Non-pigmented ciliary epithelial cell (primary cell): ENCODE results near the gene OR7C2.
"Not testable (repeated sequence)": the region's sequence is repeated elsewhere in the genome, so short reads cannot be mapped to it uniquely, and the experiment has no call there.

ENCODE experiments used
- DNase-seq: peaks from one replicate; pipeline ENCODE4 v3.0.0-alpha.2; 2010; ENCODE audit warnings: low read depth

The OR7C2 gene

DNA sequence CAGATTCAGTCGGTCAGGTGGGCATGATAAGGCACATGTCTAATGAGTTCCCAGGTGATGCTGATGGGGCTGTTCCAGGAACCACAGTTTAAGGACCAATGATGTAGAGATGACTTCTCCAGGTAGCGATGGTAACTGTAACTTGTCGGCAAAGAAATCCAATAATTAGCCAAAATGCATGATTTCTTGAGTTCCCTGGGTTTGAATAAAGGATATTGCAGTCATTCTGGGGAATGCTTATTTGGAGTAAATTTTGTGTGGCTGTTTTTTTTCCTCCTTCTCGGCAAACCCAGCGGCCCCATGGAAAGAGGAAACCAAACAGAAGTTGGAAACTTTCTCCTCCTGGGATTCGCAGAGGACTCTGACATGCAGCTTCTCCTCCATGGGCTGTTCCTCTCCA lies at the start of gene OR7C2:
Gene OR7C2, plus strand, starts transcription at position 301 of the 400 bp plus-strand sequence. Its CDS starts 0 bp downstream, at position 301.
- DNase-seq = no peak

DNA sequence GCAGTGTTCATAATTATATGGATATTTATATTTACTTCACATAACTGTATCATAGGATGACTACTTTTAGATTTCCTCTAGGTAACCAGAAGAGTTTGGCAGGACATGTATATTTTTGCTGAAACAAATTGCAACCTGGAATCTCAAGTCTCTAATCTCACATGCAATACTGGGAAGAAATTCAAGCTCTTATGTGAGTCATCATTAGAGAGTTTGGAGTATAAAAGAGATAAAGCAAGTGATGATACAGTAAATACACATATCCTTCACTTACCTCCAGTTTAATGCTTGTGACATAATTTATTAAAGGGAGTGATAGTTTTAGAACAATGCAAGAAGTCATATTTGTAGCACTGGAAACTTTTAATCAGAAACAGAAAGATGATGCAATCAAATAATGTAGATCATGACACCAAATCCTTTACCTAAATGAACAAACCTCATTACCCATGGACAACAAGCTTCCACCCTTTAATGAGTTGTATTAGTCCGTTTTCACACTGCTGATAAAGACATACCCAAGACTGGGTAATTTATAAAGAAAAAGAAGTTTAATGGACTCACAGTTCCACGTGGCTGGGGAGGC lies 39.5 kb upstream of the OR7C2 start:
- DNase-seq = no peak

DNA sequence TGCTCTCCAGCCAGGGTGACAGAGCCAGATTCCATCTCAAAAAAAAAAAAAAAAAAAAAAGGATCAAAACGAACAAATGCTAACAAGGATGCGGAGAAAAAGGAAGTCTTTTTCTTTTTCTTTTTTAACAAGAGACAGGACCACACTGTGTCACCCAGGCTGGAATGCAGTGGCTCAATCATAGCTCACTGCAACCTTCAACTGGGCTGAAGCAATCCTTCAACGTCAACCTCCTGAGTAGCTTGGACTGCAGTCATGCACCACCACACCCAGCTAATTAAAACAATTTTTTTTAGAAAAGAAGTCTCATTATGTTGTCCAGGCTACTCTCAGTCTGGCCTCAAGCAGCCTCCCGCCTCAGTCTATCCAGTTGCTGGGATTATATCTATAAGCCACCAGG lies 34.6 kb upstream of the OR7C2 start:
- DNase-seq = no peak

DNA sequence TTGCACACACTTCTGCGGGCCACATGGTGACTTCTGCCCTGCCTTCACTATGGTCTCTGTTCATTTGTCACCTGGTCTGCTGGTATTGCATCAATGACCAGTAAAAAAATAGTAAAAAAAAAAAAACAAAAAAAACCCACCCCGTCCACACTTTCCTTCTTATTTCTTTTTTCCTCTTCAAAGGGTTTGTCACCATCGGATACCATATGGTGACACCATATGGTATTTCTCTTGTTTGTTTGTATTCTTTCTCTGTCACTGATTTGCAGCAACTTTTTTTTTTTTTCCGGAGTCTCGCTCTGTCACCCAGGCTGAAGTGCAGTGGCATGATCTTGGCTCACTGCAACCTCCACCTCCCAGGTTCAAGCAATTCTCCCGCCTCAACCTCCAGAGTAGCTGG lies 26.2 kb upstream of the OR7C2 start:
- DNase-seq = no peak

DNA sequence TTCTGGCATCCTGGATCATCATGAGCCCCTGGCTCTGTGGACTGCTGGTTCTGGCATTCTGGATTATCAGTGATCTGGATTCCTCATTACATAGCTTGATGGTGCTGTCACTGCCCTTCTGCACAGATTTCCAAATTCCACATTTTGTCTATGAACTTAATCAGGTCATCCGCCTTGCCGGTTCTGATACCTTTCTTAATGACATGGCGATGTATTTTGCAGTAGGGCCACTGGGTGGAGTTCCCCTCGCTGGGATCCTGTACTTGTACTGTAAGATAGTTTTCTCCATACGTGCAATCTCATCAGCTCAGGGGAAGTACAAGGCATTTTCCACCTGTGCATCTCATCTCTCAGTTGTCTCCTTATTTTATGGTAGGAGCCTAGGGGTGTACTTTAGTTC lies 24.4 kb upstream of the OR7C2 start:
- DNase-seq = no peak

DNA sequence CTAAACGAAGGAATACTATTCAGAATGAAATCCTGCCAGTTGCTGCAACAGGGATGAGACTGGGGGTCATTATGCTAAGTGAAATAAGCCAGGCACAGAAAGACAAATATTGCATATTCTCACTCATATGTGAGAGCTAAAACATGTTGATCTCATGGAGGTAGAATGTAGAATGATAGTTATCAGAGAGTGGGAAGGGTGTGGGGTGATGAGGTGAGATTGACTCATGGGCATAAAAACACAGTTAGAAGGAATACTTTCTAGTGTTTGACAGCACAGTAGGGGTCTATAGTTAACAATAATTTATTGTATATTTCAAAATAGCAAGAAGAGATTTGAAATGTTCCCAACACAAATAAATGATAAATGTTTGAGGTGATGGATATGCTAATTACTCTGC lies 7.8 kb upstream of the OR7C2 start:
- no peak for DNase-seq

DNA sequence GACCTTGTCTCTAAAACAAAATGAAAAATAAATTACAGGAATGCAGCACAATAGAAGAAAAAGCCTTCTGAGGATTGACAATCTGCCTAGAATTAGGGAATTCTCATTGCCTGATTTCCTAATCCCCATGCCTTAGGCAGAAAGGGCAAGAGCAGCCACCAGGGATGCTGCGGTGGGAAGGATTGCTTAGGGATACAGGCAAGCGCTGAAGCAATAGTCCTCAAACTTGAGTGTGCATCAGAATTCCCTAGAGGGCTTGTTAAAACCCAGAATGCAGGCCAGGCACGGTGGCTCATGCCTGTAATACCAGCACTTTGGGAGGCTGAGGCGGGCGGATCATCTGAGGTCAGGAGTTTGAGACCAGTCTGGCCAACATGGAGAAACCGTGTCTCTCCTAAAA lies 1.0 kb upstream of the OR7C2 start:
- DNase-seq = no peak

DNA sequence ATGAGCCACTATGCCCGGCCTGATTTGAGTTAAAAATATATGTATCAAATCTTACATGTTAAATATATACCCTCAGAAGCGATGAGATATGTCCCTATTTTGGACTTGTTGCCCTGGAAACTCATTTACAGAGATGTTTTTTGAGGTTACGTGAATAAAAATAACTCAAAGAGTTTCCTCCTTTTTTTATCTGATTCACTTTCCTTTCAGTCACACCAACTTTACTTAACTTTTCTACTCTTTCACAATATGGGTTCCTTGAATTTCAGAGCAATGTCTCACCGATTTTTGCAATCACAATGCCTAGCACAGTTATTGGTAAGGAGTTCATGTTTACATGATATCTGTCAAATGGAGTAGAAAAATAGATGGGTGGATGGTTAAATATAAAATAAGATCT lies 2.3 kb downstream of the OR7C2 start:
- no peak for DNase-seq

DNA sequence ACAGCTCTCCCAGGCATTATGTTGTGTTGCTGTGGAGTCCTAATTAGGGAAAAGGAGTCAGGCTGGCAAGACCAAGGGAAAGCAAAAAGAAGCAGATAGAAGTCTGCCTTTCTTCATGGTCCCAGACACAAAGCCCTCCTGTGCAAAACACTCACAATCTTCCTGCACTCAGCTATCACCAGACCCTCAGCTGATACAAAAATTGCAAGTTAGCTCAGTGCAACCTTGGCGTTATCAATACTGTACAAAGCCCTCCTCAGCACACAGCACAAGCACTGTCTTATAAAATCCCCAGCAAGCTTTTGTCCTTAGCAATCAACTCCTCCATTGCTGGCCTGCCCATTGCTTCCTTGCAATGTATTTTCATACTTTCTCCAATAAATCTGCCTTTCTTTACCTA lies 3.2 kb downstream of the OR7C2 start:
- no peak for DNase-seq

DNA sequence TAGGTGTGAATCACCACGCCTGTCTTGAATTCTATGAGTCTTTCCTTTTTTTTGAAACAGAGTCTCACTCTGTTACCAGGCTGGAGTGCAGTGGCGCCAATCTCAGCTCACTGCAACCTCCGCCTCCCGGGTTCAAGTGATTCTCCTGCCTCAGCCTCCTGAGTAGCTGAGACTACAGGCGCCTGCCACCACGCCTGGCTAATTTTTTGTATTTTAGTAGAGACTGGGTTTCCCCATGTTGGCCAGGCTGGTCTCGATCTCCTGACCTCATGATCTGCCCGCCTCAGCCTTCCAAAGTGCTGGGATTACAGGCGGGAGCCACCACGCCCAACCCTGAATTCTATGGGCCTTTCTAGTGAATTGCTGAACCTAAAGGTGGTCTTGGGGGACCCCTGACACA lies 8.1 kb downstream of the OR7C2 start:
- not testable (repeated sequence) for DNase-seq

DNA sequence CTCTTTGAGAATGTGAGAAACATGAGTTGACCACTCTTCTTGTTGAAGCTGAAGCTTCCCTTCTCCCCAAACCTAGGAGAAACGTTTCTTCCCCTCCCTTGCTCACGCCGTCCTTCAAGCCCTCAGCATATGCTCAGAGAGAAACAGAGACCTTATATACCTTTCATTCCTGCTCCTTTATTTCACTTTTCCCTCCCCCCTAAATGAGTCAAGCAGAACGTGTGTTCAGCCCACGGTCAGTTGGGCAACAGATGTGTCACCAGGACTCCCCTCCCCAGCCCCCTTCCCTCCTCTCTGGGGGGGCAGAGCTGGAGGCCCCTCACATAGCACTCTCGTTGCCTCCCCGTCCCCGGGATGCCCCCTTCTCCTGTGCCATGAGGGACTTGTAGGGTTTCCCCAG lies 8.6 kb downstream of the OR7C2 start:
- DNase-seq = no peak

DNA sequence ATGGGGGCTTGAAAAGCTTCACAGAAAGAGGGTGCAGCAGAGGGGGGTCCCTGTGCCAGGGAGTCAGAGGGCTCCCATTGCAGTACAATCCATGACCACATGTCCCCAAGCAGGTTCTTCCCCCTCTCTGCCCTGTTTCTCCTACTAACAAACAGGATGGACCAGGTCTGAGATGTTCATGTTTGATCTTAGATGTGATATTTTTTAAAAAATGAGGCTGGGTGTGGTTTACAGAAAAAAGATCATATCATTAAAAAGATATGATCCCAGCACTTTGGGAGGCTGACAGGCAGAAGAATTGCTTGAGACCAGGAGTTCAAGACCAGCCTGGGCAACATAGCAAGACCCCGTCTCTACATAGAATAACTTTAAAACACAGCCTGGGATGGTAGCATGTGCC lies 9.1 kb downstream of the OR7C2 start:
- no peak for DNase-seq

DNA sequence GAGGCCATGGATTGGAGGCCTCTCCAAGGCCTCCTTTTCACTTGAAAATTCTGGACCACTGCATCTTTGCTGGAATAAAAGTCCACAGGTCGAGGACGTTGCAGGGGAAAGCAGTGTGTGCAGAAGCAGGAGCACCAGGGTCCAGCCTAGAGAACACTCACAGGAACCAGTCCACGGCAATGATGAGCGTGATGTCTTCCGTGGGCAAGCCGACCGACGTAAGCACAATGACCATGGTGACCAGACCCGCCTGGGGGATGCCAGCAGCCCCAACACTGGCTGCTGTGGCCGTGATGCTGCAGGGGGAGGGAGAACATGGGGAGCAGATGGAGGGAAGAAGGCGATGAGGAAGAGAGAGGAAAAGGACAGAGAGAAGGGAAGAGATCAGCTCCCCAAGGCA lies 11.5 kb downstream of the OR7C2 start:
- no peak for DNase-seq

DNA sequence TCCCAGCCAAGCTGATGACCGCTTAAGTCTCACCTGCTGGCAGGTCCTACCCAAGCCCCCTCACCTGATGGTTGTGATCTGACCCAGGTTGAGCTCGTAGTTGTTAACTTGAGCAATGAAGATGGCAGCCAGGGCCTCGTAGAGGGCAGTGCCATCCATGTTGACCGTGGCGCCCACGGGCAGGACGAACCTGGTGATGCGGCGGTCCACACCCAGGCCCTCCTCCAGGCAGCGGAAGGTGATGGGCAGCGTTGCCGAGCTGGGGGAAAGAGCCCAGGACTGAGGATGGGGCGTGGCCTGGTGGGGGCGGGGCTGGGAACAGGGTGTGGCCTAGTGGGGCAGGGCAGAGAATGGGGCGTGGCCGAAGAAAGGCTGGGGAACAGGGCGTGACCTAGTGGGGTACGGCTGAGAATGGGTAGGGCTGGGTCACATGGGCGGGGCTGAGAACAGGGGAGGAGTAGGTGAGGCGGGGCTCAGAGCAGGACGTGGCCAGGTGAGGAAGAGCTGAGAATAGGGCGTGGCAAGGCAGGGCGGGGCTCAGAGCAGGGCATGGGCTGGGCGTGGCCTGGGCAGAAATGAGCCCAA lies 12.9 kb downstream of the OR7C2 start:
- DNase-seq = no peak

DNA sequence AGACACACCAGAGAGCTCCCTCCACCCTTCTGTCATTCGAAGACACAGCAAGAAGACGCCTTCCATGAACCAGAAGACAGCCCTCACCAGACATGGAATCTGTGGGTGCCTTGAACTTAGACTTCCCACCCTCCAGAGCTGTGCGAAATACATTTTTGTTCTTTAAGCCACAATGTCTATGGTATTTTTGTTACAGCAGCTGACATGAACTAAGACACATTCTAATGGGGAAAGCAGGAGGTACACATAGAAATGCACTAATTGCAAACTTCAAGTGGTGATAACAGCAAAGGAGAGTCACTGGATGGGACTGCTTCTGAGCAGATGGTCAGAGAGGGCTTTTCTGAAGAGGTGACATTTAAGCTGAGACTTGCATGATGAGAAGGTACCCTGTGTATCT lies 16.2 kb downstream of the OR7C2 start:
- no peak for DNase-seq

DNA sequence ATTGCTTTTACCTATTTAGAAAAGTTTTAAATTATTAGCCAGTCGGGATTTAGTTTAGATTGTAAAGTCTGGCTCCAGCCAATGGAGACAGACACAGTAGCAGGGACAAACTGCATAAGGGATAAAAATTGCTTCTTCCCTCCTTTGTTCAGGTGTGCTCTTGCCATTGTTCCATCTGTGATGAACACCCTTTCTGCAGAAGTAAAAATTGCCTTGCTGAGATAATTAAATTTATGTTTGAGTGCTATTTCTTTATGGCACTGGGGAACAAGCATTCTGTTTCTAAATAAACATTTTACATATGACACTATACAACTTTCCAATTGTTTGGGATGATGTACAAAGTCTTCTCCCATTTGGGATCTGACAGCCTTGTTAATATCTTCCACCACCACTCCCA lies 18.0 kb downstream of the OR7C2 start:
- DNase-seq = no peak

DNA sequence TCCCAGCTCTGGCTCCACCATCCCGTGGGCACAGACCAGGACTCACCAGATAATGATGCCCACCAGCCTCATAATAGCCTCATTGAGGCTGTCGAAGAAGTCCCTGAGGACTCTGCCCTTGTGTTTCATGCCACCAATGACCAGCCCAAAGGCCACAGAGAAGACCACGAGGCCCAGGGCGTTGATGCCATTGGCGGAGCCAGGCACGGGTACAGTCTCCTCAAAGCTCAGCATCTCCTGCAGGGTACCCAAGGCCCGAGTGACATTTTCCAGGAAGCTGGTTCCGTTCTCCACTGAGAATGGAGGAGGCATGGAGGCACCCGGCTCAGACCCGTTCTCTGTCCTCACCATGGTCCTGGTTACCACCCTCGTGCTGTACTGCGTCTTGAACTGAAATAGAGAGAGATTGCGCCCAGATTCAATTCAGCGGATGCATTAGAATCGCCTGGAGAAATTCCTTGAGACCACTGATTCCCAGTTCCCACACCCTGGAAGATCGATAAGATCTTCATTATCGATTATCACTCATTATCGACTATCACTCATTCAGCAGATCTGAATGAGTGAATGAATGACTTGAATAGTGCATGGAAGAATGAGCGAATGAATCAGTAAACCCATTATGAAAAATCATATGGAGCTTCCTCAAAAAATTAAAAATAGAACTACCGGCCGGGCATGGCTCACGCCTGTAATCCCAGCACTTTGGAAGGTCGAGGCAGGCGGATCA lies 20.8 kb downstream of the OR7C2 start:
- DNase-seq = no peak

DNA sequence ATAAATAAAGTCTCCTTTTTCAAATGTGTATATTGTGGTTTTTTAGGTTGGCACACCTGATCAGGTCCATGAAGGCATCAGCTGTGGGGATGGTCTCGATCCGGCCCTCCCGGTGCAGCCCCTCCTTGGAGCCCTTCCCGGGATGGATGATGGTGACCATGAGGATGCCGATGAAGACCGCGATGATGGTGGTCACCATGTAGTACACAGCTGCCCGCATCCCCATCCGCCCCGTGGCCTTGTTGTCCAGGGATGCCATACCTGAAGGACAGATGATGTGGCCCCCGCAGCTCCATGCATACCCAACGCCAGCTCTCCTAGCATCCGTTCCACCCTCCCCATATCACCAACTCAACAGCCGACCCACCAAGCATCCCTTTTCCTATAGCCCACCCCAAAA lies 27.0 kb downstream of the OR7C2 start:
- no peak for DNase-seq

DNA sequence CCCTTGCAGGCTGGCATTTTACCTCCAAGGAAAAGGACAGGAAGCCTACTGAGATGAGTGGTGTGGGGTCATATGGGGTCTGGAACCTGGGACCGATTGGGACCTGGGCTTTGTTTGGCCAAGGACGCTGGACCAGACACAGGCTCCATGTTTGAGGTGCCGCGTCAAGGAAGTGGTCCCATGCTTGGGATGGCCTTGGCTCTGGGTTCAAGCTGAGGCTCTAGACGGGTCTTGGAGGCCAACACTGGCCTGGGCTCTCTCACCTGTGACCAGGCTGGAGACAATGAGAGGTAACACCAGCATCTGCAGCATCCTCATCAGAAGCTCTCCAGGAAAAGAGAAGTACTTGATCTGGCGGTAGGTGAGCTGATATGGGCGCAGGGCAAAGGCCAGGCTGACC lies 30.2 kb downstream of the OR7C2 start:
- no peak for DNase-seq

DNA sequence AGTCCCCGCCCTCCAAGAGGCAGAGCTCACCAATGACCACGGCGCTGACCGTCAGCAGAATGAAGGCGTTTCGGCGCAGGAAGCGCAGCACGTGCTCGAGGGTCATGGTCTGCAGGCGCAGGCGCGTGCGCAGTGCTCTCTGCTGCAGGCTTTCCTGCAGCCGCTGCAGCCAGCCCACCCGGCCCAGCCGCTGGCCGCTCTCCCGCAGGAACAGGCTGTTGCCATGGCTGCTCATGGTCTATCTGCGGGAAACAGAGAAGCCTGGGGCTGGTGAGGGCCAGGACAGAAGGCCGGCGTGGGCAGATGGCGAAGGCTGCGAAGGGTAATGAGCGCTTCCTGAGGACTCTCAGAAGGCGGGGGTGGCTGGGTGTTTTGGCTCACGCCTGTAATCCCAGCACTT lies 31.4 kb downstream of the OR7C2 start:
- no peak for DNase-seq

DNA sequence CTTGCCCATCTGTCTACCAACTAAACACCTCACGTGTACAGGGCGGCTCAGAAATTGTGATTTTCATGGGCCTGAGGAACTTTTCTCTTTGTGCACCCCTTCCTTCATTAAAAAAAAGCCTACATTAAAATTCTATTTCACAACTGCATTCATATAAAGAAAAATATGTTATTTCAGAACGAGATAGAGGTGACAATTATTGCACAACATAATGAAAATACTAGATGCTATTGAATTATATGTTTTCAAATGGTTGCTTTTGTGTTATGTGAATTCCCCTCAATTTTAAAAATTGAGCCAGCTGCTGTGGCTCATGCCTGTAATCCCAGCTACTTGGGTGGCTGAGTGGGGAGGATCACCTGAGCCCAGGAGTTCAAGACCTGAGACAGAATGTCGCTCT lies 33.2 kb downstream of the OR7C2 start:
- DNase-seq = no peak

DNA sequence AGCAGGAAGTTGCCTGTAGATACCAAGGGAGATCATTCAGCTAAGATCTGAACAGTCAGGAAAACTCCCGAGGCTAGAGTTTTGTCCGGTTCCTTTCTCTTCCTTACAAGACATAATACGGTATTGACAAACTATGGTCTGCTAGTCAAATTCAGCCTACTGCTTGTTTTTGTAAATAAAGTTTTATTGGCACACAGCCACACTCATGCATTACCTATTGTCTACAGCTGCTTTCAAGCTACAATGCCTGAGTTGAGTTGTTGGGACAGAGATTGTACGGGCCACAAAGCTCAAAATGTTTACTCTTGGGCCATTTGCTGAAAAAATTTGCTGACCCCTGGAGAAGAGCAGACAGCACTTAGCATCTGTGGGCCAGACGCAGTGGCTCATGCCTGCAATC lies 35.8 kb downstream of the OR7C2 start:
- DNase-seq = no peak

DNA sequence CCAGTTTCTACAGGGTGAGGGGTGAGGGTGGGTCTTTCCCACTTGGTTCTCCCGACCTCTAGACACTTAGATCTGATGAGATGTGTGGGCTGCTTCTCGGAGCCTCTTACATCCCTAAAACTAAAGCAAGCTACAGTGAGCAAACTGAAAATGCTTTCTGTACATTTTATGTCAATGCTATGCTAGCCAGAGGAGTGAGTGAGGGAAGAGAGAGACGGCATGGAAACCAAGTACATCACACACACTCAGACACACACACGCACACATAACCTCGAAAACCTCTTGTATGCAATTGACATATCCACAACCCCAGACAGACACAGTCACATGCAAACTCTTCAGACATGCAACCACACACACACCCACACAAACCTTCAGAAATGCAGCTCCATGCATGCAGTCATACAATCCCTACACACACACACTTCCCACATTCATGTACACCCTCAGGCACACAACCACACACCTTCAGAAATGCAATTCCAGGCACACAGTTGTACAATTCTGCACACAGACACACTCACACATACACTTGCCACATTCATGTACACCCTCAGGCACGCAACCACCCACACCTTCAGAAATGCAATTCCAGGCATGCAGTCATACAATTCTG lies 37.0 kb downstream of the OR7C2 start:
- DNase-seq = no peak
